CD4-positive, alpha-beta T cell (primary cell): ENCODE data around the gene MUC7. TPM values are rescaled to one million over a fixed set of nuclear protein-coding genes. Genes with fewer than 3 reads are reported as not detected.

Experiments
- ATAC-seq: fragments of 200-7000 bp; cut with Tn5 transposase; one replicate; pipeline ENCODE4 v1.10.0; 2022; ENCODE audit warnings: mild to moderate bottlenecking; ENCODE audit not compliant: poor library complexity
- CTCF ChIA-PET: fragments of 350-600 bp; sonication (Branson Sonifier 250); formaldehyde crosslinking; loops from one replicate; lab custom pipeline; 2021; ENCODE audit warnings: antibody characterized with exemption, inconsistent platforms; lab: Charles Lee
- POLR2A ChIA-PET: fragments of 350-600 bp; sonication (Branson Sonifier 250); formaldehyde crosslinking; loops from one replicate; lab custom pipeline; 2021; ENCODE audit warnings: antibody characterized with exemption, inconsistent platforms; lab: Charles Lee
- DNase-seq, 14 experiments: peaks; one replicate each; pipeline ENCODE4 v3.0.0-alpha.2; 2013 to 2020; ENCODE audit warnings: mixed read lengths in 2 of 14
- H3K27ac ChIP-seq, 2 donors: one replicate each; pipeline versions ENCODE4 v1.5.1 to v1.7.0; 2013; ENCODE audit warnings: low read length in 2 of 2, low read depth in 1 of 2, mild to moderate bottlenecking in 1 of 2
- H3K27me3 ChIP-seq, 2 experiments: 1 replicate in 1 of 2; 2 replicates in 1 of 2; pipeline versions ENCODE4 v1.6.1 to v1.7.0; 2013; ENCODE audit warnings: low read length in 2 of 2, control low read depth in 1 of 2, mild to moderate bottlenecking in 1 of 2, moderate library complexity in 1 of 2; ENCODE audit not compliant: insufficient read depth in 2 of 2, control insufficient read depth in 1 of 2
- H3K36me3 ChIP-seq: one replicate; pipeline ENCODE4 v1.6.1; 2013; ENCODE audit warnings: low read length, control low read depth; ENCODE audit not compliant: insufficient read depth
- H3K4me1 ChIP-seq: one replicate; pipeline ENCODE4 v1.6.1; 2013; ENCODE audit warnings: low read length, control low read depth; ENCODE audit not compliant: insufficient read depth
- H3K4me3 ChIP-seq: one replicate; pipeline ENCODE4 v1.5.1; 2013; ENCODE audit warnings: mild to moderate bottlenecking, low read length, moderate library complexity
- H3K9me3 ChIP-seq, 2 experiments: 1 replicate in 1 of 2; 2 replicates in 1 of 2; pipeline versions ENCODE4 v1.6.1 to v1.7.0; 2013; ENCODE audit warnings: low read length in 2 of 2, mild to moderate bottlenecking in 2 of 2, control low read depth in 1 of 2, moderate library complexity in 1 of 2; ENCODE audit not compliant: control insufficient read depth in 1 of 2, insufficient read depth in 1 of 2
- H3K27ac Mint-ChIP-seq: one replicate; pipeline ENCODE4 v1.8.0; 2020; ENCODE audit warnings: mixed read lengths
- H3K27me3 Mint-ChIP-seq: one replicate; pipeline ENCODE4 v1.8.0; 2021; ENCODE audit warnings: mixed read lengths
- H3K36me3 Mint-ChIP-seq: one replicate; pipeline ENCODE4 v1.8.0; 2021; ENCODE audit warnings: low read depth, mixed read lengths
- H3K4me1 Mint-ChIP-seq: one replicate; pipeline ENCODE4 v1.8.0; 2021; ENCODE audit warnings: low read depth, mixed read lengths
- H3K4me3 Mint-ChIP-seq: one replicate; pipeline ENCODE4 v1.8.0; 2020; ENCODE audit warnings: mild to moderate bottlenecking, mixed read lengths
- H3K9me3 Mint-ChIP-seq: one replicate; pipeline ENCODE4 v1.8.0; 2020; ENCODE audit warnings: mixed read lengths
- CTCF ChIP-seq: fragments of 200-600 bp; IDR thresholded peaks from one replicate; pipeline ENCODE4 v1.8.0; 2022; ENCODE audit warnings: antibody characterized with exemption, mild to moderate bottlenecking
- intact Hi-C, 2 experiments: fragments of 100-400 bp; cut with DNase I in 1 of 2; cut with micrococcal nuclease in 1 of 2; formaldehyde crosslinking; loops; one replicate each; pipeline versions ENCODE4 v1.15.1 to v1.9.0; 2023 to 2025; cut with DNase I, micrococcal nuclease
- total RNA-seq, 174 experiments: library from RNA in 2 of 174; stranded (reverse) in 2 of 174; gene quantifications; one replicate each; pipeline ENCODE4 v1.2.3 and lab custom pipeline; 2021 to 2026

Gene MUC7
- total RNA-seq, 2 experiments from 2014 or later: not detected

- no peak overlapping the region for H3K27ac ChIP-seq
- TF ChIP-seq CTCF: no peak
- H3K27me3 ChIP-seq: peaks cover 0 to 4% of the 10 kb centered on the region in 2 experiments
- ChIA-PET CTCF (no interaction called here), POLR2A (no interaction called here)
- no peaks in the 10 kb centered on the region for H3K9me3 ChIP-seq
- no peaks in the 10 kb centered on the region for H3K36me3 ChIP-seq
- DNase-seq (no peak), ATAC-seq (no peak)
- no peak overlapping the region for H3K4me3 ChIP-seq
- Mint-ChIP-seq H3K4me3 (no peak overlapping the region), H3K9me3 (no peaks in the 10 kb centered on the region), H3K36me3 (no peaks in the 10 kb centered on the region), H3K27me3 (peaks cover 36% of the 10 kb centered on the region), H3K4me1 (no peaks in the 10 kb centered on the region), H3K27ac (no peak overlapping the region)
- H3K4me1 ChIP-seq: no peaks in the 10 kb centered on the region
- intact Hi-C loops: no loop called here
Observed at GRCh38 chr4:70531981-70532380, 60.0 kb downstream of the MUC7 start.

Other genes starting within 250 kb of the MUC7 start
- gene FDCSP, start 246.1 kb upstream of the MUC7 start, total RNA-seq: not detected
- gene CSN3, start 229.6 kb upstream of the MUC7 start, total RNA-seq: not detected
- not detected for gene CABS1, start 137.2 kb upstream of the MUC7 start, total RNA-seq
- gene SMR3A, start 111.4 kb upstream of the MUC7 start, total RNA-seq: not detected
- gene SMR3B, start 89.1 kb upstream of the MUC7 start, total RNA-seq: not detected
- not detected for gene OPRPN, start 74.3 kb upstream of the MUC7 start, total RNA-seq
- not detected for gene AMTN, start 46.4 kb downstream of the MUC7 start, total RNA-seq
- gene AMBN, start 120.1 kb downstream of the MUC7 start, total RNA-seq: not detected
- not detected for gene ENAM, start 156.5 kb downstream of the MUC7 start, total RNA-seq
- gene JCHAIN, start 194.3 kb downstream of the MUC7 start, total RNA-seq: 1 to 10 TPM; 1.0 to 2.7 TPM
- 10 to 100 TPM; 19.2 to 20.5 TPM for gene UTP3, start 216.3 kb downstream of the MUC7 start, total RNA-seq
- 10 to 100 TPM; 18.0 to 18.1 TPM for gene RUFY3, start 249.8 kb downstream of the MUC7 start, total RNA-seq